T-cell (primary cell): Measurements from ENCODE around the gene USP8. TPM values are rescaled to one million over a fixed set of nuclear protein-coding genes. Genes with fewer than 3 reads are reported as not detected.

Experiments used
- total RNA-seq, 35 experiments: library from RNA in 6 of 35; stranded (reverse) in 6 of 35; fragments of 120-200 nt in 1 of 35; gene quantifications; one replicate each; pipeline versions ENCODE4 v1.2.1 to v1.2.4 and lab custom pipeline; 2013 to 2026

The USP8 gene
- total RNA-seq, 5 donors from 2014 or later (not counting 1 experiment from before 2014, with no cell fraction given), result 45.0 to 56.0 (median 52.7) TPM

Other genes with a start within 250 kb of the USP8 start
- gene SLC27A2, start 242.2 kb upstream of the USP8 start, total RNA-seq, result 1 to 10 TPM in 2 of 5 donors, under 1 TPM in 3; 0.56 to 1.1 (median 0.70) TPM
- 1 to 10 TPM in 2 of 5 donors, under 1 TPM in 2, not detected in 1; 0.26 to 4.3 (median 2.5) TPM for gene HDC, start 158.7 kb upstream of the USP8 start, total RNA-seq
- 10 to 100 TPM; 15.4 to 21.6 (median 19.5) TPM for gene GABPB1, start 69.2 kb upstream of the USP8 start, total RNA-seq
- gene USP50, start 122.3 kb downstream of the USP8 start, total RNA-seq, result under 1 TPM in 1 of 5 donors, not detected in 4; 0.83 TPM